Hematopoietic multipotent progenitor cell treated with erythropoietin and hydrocortisone succinate and interleukin-3 and kit ligand, for 6 days (in vitro differentiated cells): ENCODE results near the gene CCT6B.
"Not testable (repeated sequence)": the region's sequence is repeated elsewhere in the genome, so short reads cannot be mapped to it uniquely, and the experiment has no call there.

ENCODE experiments used
- DNase-seq: peaks from one replicate; pipeline ENCODE4 v3.0.0-alpha.2; 2015

Gene CCT6B, protein sequence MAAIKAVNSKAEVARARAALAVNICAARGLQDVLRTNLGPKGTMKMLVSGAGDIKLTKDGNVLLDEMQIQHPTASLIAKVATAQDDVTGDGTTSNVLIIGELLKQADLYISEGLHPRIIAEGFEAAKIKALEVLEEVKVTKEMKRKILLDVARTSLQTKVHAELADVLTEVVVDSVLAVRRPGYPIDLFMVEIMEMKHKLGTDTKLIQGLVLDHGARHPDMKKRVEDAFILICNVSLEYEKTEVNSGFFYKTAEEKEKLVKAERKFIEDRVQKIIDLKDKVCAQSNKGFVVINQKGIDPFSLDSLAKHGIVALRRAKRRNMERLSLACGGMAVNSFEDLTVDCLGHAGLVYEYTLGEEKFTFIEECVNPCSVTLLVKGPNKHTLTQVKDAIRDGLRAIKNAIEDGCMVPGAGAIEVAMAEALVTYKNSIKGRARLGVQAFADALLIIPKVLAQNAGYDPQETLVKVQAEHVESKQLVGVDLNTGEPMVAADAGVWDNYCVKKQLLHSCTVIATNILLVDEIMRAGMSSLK

DNA sequence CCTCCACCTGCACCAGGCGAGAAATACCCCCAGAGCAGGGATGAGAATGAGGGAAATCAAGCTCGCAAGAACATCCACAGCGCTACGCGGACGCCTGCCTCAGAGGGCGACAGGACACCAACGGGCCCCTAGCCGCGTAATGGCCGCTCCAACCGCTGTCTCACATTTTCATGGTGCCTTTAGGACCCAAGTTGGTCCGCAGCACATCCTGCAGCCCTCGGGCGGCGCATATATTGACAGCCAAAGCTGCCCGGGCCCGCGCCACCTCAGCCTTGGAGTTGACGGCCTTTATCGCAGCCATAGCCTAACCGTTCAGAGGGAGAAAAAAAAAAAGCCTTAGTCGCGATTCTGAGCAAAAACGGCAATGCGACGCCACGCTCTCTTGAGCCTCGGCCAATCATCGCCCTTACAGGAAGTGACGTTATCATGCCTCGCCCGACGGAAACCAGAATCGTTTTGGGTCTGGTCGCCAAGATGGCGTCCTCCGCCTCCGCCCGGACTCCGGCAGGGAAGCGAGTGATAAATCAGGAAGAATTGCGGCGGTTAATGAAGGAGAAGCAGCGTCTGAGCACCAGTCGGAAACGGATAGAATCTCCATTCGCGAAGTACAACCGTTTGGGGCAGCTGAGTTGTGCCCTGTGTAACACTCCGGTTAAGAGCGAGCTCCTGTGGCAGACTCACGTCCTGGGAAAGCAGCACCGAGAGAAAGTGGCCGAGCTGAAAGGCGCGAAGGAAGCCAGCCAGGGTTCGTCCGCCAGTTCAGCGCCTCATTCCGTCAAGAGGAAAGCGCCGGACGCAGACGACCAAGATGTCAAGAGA, at the start of gene CCT6B, which contains the start of gene ZNF830:
Gene CCT6B, minus strand, starts transcription at position 368 of the 819 bp plus-strand sequence. Its CDS starts 67 bp downstream, at position 301.
Gene ZNF830, plus strand, starts transcription at position 448 of the 819 bp plus-strand sequence. Its CDS starts 27 bp downstream, at position 475.
- DNase-seq = peak; percentile 99

DNA sequence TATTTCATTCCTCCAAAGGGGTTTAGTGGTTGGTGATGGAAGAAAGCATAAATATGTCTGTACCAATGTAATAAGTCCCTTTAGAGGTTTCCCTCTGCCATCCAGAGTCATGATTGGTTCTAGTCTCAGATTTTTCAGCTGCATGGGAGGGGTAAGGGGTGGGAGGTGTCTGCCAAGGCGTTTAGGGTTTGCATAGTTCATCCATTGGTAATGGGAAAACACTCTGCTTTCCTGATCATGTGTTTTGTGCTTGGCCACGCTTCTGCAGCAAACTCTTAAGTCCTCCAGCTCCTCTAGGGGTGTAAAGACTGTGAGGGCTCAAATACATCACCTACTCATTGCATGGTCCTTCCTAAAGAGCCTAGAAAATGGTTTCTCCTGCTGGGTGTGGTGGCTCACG, 48.8 kb upstream of the CCT6B start:
- DNase-seq = no peak

DNA sequence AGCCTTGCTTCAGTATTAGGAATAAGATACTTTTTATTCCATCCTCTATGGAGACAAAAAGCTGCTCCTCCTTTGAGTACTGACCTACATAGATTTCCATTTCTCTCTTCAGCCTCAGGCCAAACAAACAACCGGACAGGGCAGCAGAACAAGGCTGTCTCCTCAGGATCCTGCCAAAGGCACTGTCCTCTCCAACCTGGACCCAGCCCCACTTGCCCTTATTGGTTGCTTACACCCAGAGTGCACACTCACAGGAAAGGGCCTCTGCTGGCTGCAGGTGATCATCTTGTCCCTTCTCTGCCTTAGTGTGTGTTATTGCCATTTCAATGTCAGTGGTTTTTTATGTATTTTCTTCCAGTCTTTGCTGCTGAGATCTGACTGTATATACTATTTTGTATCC, 45.7 kb upstream of the CCT6B start:
- DNase-seq = no peak

GRCh38 chr17:35006345-35006744, 45.1 kb upstream of the CCT6B start:
- no peak for DNase-seq

DNA sequence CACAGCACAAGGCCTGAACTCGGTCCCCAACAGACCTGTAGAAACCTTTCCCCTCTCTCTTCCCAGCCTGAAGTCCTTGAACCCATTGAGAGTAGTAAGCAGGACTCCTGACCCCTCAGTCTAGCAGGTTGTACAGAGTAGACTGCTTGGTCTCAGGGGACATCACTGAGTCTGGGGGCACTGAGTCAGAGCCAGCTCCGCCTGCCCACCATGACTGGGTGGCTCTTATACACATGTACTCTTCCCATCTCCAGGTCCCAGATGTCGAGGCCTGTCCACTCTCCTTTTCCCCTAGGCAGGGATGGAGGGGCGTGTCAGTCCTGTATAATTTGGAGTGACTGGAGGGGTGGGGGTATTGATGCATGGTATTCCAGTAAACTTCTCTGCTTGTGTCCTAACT, 42.5 kb upstream of the CCT6B start:
- no peak for DNase-seq

DNA sequence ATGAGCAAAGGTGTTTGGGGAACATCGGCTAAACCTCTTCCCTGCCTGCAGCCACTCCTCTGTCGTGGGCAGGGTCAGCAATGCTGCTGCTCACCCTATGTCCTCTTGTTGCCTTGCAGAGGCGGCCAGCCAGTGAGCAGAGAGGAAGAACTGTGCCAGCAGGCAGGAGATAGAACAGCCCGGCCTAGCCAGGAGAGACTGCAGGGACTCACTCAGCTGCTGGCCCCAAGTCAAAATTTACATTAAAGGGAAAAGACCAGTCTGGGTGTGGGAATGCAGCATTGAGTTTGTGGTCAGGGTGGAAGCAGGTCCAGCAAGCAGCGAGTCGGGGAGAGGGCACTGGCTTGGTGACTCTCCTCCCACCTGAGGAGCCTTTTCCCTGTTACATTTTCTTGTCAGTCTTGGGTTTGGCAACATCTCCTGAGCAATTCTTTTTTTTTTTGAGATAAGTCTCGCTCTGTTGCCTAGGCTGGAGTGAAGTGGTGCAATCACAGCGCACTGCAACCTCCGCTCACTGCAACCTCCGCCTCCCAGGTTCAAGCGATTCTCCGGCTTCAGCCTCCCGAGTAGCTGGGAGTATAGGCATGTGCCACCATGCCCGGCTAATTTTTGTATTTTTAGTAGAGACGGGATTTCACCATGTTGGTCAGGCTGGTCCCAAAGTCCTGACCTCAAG, 41.8 kb upstream of the CCT6B start:
- DNase-seq = no peak

DNA sequence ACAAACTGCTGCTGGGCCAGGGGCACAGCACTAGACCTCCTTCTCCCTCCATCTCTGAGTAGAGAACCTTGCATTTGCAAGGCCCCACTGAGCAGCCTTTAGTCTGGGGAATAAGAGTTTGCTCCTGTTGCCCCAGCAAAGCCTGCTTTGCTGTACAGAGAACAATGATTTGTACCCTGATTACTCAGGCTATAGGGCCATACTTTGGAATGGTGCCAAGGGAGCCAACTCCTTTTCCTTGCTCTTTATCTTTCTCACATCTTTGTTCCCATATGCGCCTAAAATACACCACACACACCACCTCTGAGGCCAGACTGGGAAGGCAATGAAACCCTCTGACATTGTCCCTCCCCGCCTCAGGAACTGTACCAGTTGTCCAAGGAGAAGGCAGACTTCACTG, 40.3 kb upstream of the CCT6B start:
- DNase-seq = peak; percentile 15

GRCh38 chr17:35000965-35001364, 39.7 kb upstream of the CCT6B start:
- not testable (repeated sequence) for DNase-seq

DNA sequence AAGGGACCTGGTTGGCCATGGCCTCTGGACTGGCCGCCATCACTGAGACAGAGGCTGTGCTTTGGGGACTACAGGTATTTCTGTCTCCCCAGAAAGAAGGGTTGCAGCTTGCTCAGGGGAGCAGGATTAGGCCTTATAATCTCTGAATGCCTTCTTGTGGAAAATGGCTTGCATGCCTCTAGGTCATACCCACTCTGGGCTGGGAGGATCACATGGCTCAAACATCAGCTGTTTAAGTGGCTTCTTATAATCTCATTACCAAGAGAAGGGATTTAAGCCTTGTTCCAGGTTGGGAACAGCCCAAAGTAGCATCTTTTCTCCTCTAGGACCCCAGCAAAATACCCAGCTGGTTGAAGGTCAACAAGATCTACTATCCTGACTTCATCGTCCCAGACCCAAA, 38.2 kb upstream of the CCT6B start:
- no peak for DNase-seq

DNA sequence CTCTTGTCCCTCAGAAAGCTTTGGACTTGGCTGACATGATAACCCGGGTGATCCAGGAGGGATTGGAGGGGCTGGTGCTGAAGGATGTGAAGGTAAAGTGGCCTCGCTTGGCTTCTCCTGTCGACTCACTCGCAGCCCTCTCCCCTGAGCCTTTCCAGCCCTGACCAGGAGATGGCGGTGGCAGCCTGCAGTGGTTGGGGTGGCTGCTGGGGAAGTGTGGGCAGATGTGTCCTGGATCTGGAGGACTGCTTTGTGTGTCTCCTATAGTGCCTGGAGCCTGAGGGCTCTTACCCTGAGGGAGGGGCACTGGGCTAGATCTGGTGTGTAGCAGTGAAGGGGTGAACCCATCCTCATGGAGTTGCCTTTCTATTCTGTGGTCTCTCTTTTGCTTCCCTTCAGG, 36.9 kb upstream of the CCT6B start:
- peak; percentile 86 for DNase-seq

GRCh38 chr17:34997355-34997862, 36.1 kb upstream of the CCT6B start:
- DNase-seq = no peak

- DNase-seq = no peak
Observed at GRCh38 chr17:34996422-34997285, 35.4 kb upstream of the CCT6B start.

DNA sequence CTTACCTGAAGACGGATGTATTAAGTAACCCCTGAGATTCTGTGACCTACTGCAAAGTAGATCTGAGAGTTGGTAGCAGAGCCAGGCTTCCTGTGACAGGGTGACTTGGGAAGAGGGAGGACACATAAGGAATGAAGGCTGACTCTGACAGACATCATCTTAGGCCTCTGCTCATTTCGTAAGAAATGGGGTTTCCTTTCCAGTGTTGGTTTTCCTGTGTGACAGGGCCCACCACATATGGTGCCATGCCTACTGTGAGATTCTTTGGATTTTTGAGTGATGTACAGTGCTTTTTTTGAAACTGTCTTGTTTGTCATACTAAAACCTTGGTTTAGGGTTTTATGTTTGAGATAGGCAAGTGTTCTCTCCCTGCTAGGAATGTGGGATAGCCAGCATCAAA, 31.8 kb upstream of the CCT6B start:
- DNase-seq = no peak

DNA sequence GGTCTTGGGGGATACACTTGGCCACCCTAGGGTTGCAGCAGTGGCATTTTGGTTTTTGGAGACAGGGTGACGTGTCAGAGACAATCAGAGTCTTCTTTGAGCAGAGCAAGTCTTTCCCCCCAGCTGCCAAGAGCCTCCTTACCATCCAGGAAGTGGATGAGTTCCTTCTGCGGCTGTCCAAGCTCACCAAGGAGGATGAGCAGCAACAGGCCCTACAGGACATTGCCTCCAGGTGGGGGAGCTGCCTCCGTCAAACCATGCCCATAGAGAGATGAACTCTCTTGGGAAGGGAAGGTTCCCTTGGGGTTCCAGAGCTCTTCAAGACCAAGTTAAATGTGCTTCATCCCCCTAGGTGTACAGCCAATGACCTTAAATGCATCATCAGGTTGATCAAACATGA, 30.3 kb upstream of the CCT6B start:
- DNase-seq = no peak

DNA sequence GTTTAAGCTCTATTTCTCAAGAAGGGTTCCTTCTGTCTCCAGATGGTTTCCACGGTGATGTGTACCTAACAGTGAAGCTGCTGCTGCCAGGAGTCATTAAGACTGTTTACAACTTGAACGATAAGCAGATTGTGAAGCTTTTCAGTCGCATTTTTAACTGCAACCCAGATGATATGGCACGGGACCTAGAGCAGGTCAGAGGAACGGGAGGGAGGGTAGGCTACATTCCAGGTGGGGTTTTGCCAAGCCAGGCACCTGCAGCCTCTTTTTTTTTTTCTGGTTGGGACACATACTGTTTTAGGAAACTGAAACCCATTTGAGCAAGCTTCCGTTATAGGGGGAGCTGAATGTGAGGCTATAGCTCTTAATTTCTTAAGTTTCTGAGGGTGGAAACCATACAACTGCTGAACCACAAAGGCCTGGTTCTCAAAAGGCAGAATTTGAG, 29.7 kb upstream of the CCT6B start:
- DNase-seq = peak; percentile 69

DNA sequence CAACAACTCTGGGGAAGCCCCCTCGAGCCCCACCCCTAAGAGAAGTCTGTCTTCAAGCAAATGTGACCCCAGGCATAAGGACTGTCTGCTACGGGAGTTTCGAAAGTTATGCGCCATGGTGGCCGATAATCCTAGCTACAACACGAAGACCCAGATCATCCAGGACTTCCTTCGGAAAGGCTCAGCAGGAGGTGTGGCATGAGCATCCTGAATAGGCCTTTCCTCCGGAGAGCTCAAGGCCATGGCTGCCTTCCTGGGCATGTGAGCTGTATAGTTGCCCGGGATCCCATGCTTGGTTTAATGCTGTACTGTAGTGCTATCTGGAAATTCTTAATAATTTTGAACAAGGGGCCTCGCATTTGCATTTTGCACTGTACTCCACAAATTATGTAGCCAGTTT, 28.2 kb upstream of the CCT6B start:
- no peak for DNase-seq

DNA sequence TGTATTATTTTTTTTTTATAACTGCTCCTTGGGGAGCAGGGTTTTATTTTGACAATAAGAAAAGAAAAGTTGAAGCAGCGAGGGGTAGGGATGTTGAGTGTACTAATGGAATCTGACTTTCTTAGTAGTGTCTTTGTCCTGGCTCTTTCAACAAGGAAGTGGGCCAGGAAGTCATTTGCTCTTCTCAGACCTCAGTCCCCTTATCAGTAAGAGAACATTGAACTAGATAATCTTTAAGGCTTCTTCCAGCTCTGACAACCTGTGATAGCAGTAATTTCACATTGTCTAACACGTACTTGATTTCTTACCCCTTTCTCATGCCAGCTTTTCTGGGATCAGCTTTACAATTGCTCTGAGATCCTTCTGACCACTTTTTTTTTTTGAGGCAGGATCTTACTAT, 27.4 kb upstream of the CCT6B start:
- DNase-seq = peak; percentile 78

GRCh38 chr17:34987232-34987631, 26.0 kb upstream of the CCT6B start:
- DNase-seq = no peak

- peak; percentile 87 for DNase-seq
Observed at GRCh38 chr17:34981538-34982241, 20.4 kb upstream of the CCT6B start.

- peak; percentile 91 for DNase-seq
Observed at GRCh38 chr17:34980681-34981537, 19.6 kb upstream of the CCT6B start.
